NCI-H1930 (cell line): ENCODE measurements around the gene ZFP82.

Source experiments
- DNase-seq, 2 experiments: peaks; one replicate each; lab custom pipeline; 2025; lab: John Stamatoyannopoulos, UW

The ZFP82 gene

GRCh38 chr19:36418287-36419001, at the start of gene ZFP82:
Gene ZFP82, minus strand, starts transcription at chr19:36418644. Its CDS starts 8,855 bp downstream, at chr19:36409789.
- peak; percentile 81 to 89 for DNase-seq

GRCh38 chr19:36460046-36460445, 41.6 kb upstream of the ZFP82 start:
- DNase-seq = no peak

GRCh38 chr19:36456831-36457230, 38.4 kb upstream of the ZFP82 start:
- no peak for DNase-seq

- no peak for DNase-seq
Measured at GRCh38 chr19:36449059-36449670, 30.7 kb upstream of the ZFP82 start.

GRCh38 chr19:36441339-36441738, 22.9 kb upstream of the ZFP82 start:
- DNase-seq = no peak

GRCh38 chr19:36436531-36436930, 18.1 kb upstream of the ZFP82 start:
- no peak for DNase-seq

- DNase-seq = peak in 1 of 2 experiments; percentile 7
Measured at GRCh38 chr19:36423925-36424324, 5.5 kb upstream of the ZFP82 start.

GRCh38 chr19:36421749-36422481, 3.5 kb upstream of the ZFP82 start:
- DNase-seq = peak in 1 of 2 experiments; percentile 31

GRCh38 chr19:36420961-36421748, 2.7 kb upstream of the ZFP82 start:
- peak in 1 of 2 experiments; percentile 31 for DNase-seq

- DNase-seq = no peak
Measured at GRCh38 chr19:36417752-36418286, 625 bp downstream of the ZFP82 start.

GRCh38 chr19:36409841-36410240, 8.6 kb downstream of the ZFP82 start:
- DNase-seq = no peak

GRCh38 chr19:36408101-36408500, 10.3 kb downstream of the ZFP82 start:
- no peak for DNase-seq

GRCh38 chr19:36404498-36404897, 13.9 kb downstream of the ZFP82 start:
- no peak for DNase-seq

GRCh38 chr19:36401475-36401874, 17.0 kb downstream of the ZFP82 start:
- DNase-seq = no peak

- no peak for DNase-seq
Measured at GRCh38 chr19:36398571-36398970, 19.9 kb downstream of the ZFP82 start.

GRCh38 chr19:36392916-36393673, 25.3 kb downstream of the ZFP82 start:
- DNase-seq = no peak

GRCh38 chr19:36379510-36379819, 39.0 kb downstream of the ZFP82 start:
- no peak for DNase-seq

GRCh38 chr19:36378625-36379509, 39.6 kb downstream of the ZFP82 start, which contains the start of gene ZFP14:
Gene ZFP14, minus strand, starts transcription at chr19:36379201. Its CDS starts 11,309 bp downstream, at chr19:36367892.
- DNase-seq = peak; percentile 96 to 98

- no peak for DNase-seq
Measured at GRCh38 chr19:36377541-36378178, 40.8 kb downstream of the ZFP82 start.
